DMS114 treated with DMSO at 0.1 percent for 48 hours (cell line): ENCODE results near the gene USP7.

Experiments
- DNase-seq: peaks from one replicate; lab custom pipeline; 2025; ENCODE audit not compliant: unreplicated experiment; lab: John Stamatoyannopoulos, UW

The USP7 gene

GRCh38 chr16:8952281-8952751 is 11.4 kb downstream of the USP7 start:
- no peak for DNase-seq

- no peak for DNase-seq
Observed at GRCh38 chr16:8951447-8952280, 12.0 kb downstream of the USP7 start.

- no peak for DNase-seq
Observed at GRCh38 chr16:8950580-8951077, 13.1 kb downstream of the USP7 start.

- no peak for DNase-seq
Observed at GRCh38 chr16:8949536-8950418, 13.9 kb downstream of the USP7 start.

GRCh38 chr16:8948831-8949230 is 14.9 kb downstream of the USP7 start:
- no peak for DNase-seq

GRCh38 chr16:8948069-8948593 is 15.6 kb downstream of the USP7 start:
- DNase-seq, result no peak

GRCh38 chr16:8946544-8946943 is 17.2 kb downstream of the USP7 start:
- no peak for DNase-seq

- no peak for DNase-seq
Observed at GRCh38 chr16:8945626-8946296, 17.9 kb downstream of the USP7 start.

- DNase-seq, result no peak
Observed at GRCh38 chr16:8943966-8944759, 19.5 kb downstream of the USP7 start.

GRCh38 chr16:8943001-8943763 is 20.5 kb downstream of the USP7 start:
- no peak for DNase-seq

- DNase-seq, result no peak
Observed at GRCh38 chr16:8941718-8942344, 21.9 kb downstream of the USP7 start.

- DNase-seq, result no peak
Observed at GRCh38 chr16:8937803-8938202, 25.9 kb downstream of the USP7 start.

- no peak for DNase-seq
Observed at GRCh38 chr16:8936421-8936820, 27.3 kb downstream of the USP7 start.

- no peak for DNase-seq
Observed at GRCh38 chr16:8935989-8936388, 27.7 kb downstream of the USP7 start.

GRCh38 chr16:8934601-8935000 is 29.1 kb downstream of the USP7 start:
- no peak for DNase-seq

- no peak for DNase-seq
Observed at GRCh38 chr16:8931859-8932258, 31.8 kb downstream of the USP7 start.

- no peak for DNase-seq
Observed at GRCh38 chr16:8929086-8929748, 34.5 kb downstream of the USP7 start.

- no peak for DNase-seq
Observed at GRCh38 chr16:8928467-8928957, 35.2 kb downstream of the USP7 start.
